Suprapubic skin (tissue), 4 donors: ENCODE data around the gene CFD. TPM values are rescaled to one million over a fixed set of nuclear protein-coding genes. Genes with fewer than 3 reads are reported as not detected.

Experiments
- DNase-seq, 2 donors: peaks; one replicate each; pipeline ENCODE4 v3.0.0-alpha.2; 2019; ENCODE audit warnings: low spot score in 2 of 2
- H3K27ac ChIP-seq: fragments of 200-600 bp; sonication (generic); one replicate; pipeline ENCODE4 v1.5.1; 2019
- H3K27me3 ChIP-seq: fragments of 200-600 bp; sonication (generic); one replicate; pipeline ENCODE4 v1.5.1; 2019
- H3K36me3 ChIP-seq: fragments of 200-600 bp; sonication (generic); one replicate; pipeline ENCODE4 v1.5.1; 2019
- H3K4me1 ChIP-seq: fragments of 200-600 bp; sonication (generic); one replicate; pipeline ENCODE4 v1.5.1; 2019
- H3K4me3 ChIP-seq: fragments of 200-600 bp; sonication (generic); one replicate; pipeline ENCODE4 v1.5.1; 2019; ENCODE audit warnings: mild to moderate bottlenecking
- H3K9me3 ChIP-seq: fragments of 200-600 bp; sonication (generic); one replicate; pipeline ENCODE4 v1.5.1; 2019
- EP300 ChIP-seq: sonication (generic); formaldehyde crosslinking; IDR thresholded peaks from one replicate; pipeline ENCODE4 v1.6.1; 2017; ENCODE audit warnings: antibody characterized with exemption
- POLR2A ChIP-seq, 2 donors: fragments of 450-650 bp; IDR thresholded peaks; one replicate each; pipeline ENCODE4 v1.6.1; 2017; ENCODE audit warnings: antibody characterized with exemption in 2 of 2, mild to moderate bottlenecking in 2 of 2, moderate library complexity in 2 of 2
- POLR2AphosphoS5 ChIP-seq, 3 donors: sonication (generic); formaldehyde crosslinking; IDR thresholded peaks; one replicate each; pipeline ENCODE4 v1.6.1; 2017; ENCODE audit warnings: antibody characterized with exemption in 3 of 3
- WGBS: methylation state at CpG from one replicate; pipeline ENCODE4 v1.1.5; 2018; 5-methylcytosine and 5-hydroxymethylcytosine counted together
- total RNA-seq, 4 donors: library from RNA; depleted of rRNA; stranded (reverse); fragments of >200 nt; gene quantifications; one replicate each; pipeline ENCODE4 v1.1.0, GENCODE V29; 2016
- TF ChIP-seq, protein P1 (sequence below), 2 donors: fragments of 200-600 bp in 1 of 2; fragments of 450-650 bp in 1 of 2; sonication (generic) in 1 of 2; IDR thresholded peaks; one replicate each; pipeline ENCODE4 v1.5.1; 2016 to 2019; ENCODE audit warnings: antibody characterized with exemption in 2 of 2, mild to moderate bottlenecking in 1 of 2, moderate library complexity in 1 of 2

Gene CFD
- total RNA-seq, 4 donors from 2014 or later: 195 to 332 (median 294) TPM

DNA sequence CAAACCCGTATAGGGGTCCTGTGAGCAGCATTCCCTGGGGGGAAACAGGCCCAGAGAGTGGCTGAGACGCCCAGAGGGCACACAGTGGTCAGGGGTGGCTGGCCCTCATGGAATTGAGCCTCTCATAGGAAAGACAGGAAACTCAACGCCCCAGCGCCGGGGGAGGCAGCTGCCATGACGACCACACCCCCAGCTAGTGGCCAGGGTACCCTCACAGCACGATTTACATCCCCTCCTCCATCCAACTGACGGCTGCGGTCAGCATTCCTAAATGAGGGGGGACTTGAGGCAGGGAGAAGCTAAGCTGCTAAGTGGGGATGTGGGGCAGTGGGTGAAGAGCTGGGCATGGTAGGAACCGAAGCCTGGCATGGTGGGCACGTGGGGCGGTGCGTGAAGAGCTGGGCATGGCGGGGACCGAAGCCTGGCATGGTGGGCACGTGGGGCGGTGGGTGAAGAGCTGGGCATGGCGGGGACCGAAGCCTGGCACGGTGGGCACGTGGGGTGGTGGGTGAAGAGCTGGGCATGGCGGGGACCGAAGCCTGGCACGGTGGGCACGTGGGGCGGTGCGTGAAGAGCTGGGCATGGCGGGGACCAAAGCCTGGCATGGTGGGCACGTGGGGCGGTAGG lies 23.5 kb downstream of the CFD start:
- no peak overlapping the region for H3K4me3 ChIP-seq
- 88% methylated on average over 29 of the region's 30 CpGs for WGBS
- H3K27ac ChIP-seq: no peak overlapping the region
- H3K4me1 ChIP-seq: no peaks in the 10 kb centered on the region
- no peak for DNase-seq
- no peaks in the 10 kb centered on the region for H3K27me3 ChIP-seq
- TF ChIP-seq, protein P1, sequence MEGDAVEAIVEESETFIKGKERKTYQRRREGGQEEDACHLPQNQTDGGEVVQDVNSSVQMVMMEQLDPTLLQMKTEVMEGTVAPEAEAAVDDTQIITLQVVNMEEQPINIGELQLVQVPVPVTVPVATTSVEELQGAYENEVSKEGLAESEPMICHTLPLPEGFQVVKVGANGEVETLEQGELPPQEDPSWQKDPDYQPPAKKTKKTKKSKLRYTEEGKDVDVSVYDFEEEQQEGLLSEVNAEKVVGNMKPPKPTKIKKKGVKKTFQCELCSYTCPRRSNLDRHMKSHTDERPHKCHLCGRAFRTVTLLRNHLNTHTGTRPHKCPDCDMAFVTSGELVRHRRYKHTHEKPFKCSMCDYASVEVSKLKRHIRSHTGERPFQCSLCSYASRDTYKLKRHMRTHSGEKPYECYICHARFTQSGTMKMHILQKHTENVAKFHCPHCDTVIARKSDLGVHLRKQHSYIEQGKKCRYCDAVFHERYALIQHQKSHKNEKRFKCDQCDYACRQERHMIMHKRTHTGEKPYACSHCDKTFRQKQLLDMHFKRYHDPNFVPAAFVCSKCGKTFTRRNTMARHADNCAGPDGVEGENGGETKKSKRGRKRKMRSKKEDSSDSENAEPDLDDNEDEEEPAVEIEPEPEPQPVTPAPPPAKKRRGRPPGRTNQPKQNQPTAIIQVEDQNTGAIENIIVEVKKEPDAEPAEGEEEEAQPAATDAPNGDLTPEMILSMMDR (IDR thresholded peaks at IDR 0.05): no peak
- TF ChIP-seq POLR2AphosphoS5 (IDR thresholded peaks at IDR 0.05): no peak
- no peak for TF ChIP-seq POLR2A (IDR thresholded peaks at IDR 0.05)
- no peak for TF ChIP-seq EP300
- H3K9me3 ChIP-seq: no peaks in the 10 kb centered on the region
- peaks cover 86% of the 10 kb centered on the region for H3K36me3 ChIP-seq

DNA sequence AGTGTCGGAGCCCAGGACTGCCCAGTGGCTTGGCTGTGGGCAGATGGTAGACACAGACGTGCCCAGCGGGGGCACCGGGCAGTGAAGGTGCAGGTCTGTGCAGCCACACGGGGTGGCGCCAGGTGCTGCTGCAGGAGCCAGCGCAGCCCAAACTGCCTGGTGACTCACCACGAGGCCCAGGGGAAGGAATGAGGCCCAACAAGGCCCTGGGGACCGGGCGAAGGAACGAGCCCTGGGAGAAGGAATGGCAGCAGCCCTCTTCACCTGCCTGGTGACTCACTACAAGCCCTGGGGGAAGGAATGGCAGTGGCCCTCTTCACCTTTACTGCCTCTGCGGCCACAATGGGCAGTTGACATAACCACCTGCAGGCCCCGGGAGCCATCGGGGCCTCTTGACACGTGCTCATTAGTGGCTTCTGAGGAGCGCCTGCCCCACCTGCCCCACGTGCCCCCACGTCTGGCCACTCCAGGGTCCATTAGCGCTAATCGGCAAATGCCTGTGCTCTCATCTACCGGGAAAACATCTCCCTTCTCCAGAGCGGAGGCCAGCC lies 24.3 kb downstream of the CFD start:
- no peak overlapping the region for H3K27ac ChIP-seq
- TF ChIP-seq EP300: no peak
- TF ChIP-seq POLR2AphosphoS5 (IDR thresholded peaks at IDR 0.05): no peak
- no peak for TF ChIP-seq POLR2A (IDR thresholded peaks at IDR 0.05)
- TF ChIP-seq, protein P1 (IDR thresholded peaks at IDR 0.05): no peak
- no peaks in the 10 kb centered on the region for H3K4me1 ChIP-seq
- peaks cover 91% of the 10 kb centered on the region for H3K36me3 ChIP-seq
- WGBS: 87% methylated on average over 22 of the region's 22 CpGs
- H3K4me3 ChIP-seq: no peak overlapping the region
- no peak for DNase-seq
- H3K27me3 ChIP-seq: no peaks in the 10 kb centered on the region
- H3K9me3 ChIP-seq: no peaks in the 10 kb centered on the region

DNA sequence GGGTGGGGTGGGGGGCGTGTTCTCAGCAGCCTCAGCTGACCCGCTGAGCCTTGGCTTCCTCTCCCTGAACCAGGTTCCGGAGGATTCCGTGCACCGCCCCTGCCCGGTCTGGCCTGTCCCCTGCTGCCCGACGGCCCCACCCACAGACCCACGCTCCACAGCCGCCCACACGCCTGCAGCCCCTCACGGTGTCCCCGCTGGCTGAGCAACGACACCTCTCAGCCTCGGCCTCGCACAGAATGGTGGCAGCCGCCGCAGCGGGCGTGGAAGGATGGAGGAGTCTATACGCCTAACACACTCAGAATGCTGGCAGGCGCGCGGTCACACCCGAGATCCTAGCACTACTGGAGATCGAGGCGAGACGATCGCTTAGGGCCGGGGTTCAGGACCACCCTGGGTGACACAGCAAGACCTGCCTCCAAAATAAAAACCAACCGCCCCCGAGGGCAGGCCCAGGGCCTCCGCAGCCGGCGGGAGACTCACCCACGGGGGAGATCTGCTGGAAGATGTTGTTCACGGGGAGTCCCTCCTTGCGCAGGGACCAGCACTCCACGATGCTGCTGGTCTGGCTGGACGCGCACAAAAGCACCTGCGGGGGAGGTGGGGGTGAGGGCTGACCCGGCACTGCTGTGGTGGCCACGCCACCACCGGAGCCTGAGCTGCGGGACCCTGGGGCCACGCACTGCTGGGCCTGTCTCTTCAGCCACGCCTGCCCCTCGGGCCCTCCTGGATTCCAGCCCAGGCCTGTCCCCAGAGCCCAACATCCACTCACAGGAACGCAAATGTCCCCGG lies 25.2 kb downstream of the CFD start:
- TF ChIP-seq, protein P1 (IDR thresholded peaks at IDR 0.05): no peak
- TF ChIP-seq POLR2A (IDR thresholded peaks at IDR 0.05) (no peak), EP300 (no peak), POLR2AphosphoS5 (IDR thresholded peaks at IDR 0.05) (no peak)
- Histone ChIP-seq H3K9me3 (no peaks in the 10 kb centered on the region), H3K27ac (no peak overlapping the region), H3K36me3 (peaks cover 91% of the 10 kb centered on the region), H3K27me3 (no peaks in the 10 kb centered on the region), H3K4me3 (no peak overlapping the region), H3K4me1 (no peaks in the 10 kb centered on the region)
- no peak for DNase-seq
- 97% methylated on average over 27 of the region's 51 CpGs for WGBS

DNA sequence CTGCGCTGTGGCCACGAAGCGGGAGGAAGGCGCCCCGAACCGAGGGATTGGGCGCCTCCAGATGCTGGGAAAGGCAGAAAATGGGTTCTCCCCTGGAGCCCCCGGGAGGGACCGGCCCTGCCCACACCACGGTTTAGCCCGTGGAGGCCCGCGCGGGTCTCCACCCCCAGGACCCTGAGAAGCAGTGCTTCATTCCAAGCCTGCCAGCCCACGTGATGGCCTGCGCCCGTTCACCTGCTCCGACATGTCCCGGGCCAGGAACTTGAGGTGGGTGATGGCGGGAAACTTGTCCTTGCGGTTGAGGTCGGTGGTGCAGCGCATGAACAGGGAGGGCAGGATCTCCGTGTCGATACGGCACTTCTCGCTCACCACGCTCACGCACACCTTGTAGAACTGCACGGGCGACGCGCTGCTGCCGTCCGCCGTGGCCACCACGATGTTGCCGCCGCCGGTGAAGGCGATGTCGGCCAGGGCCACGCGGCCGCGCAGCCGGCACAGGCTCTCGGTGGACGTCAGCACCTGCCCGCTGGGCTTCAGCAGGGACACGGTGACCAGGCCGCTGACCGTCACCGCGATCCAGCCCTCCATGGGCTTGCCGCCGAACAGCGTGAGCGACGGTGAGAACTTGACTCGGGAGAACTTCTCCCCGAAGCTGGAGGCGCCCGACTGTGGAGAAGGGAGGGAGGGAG lies 26.2 kb downstream of the CFD start:
- H3K9me3 ChIP-seq: no peaks in the 10 kb centered on the region
- WGBS: 89% methylated on average over 64 of the region's 64 CpGs
- H3K27me3 ChIP-seq: no peaks in the 10 kb centered on the region
- no peak for DNase-seq
- peaks cover 90% of the 10 kb centered on the region for H3K36me3 ChIP-seq
- no peak overlapping the region for H3K4me3 ChIP-seq
- no peak overlapping the region for H3K27ac ChIP-seq
- no peaks in the 10 kb centered on the region for H3K4me1 ChIP-seq
- TF ChIP-seq POLR2AphosphoS5 (IDR thresholded peaks at IDR 0.05): no peak

DNA sequence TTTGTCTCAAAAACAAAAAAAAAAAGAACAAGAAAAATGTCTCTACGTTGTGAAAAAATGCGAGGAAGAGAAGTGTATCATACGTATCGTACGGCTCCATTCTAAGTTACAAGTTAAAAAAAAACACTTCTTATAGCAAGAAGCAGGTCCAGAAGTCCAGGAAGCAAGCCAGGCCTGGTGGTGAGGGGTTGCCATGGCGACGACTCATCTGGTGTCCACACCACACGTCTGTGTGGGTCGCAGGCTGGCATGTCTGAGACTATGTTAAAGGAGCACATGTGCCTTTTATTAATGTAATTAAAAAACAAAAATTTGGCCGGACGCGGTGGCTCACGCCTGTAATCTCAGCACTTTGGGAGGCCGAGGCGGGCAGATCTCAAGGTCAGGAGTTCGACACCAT lies 27.6 kb downstream of the CFD start:
- H3K27me3 ChIP-seq: no peaks in the 10 kb centered on the region
- H3K27ac ChIP-seq: no peak overlapping the region
- 86% methylated on average over 16 of the region's 16 CpGs for WGBS
- TF ChIP-seq POLR2AphosphoS5 (IDR thresholded peaks at IDR 0.05) (no peak), EP300 (no peak), POLR2A (IDR thresholded peaks at IDR 0.05) (no peak)
- TF ChIP-seq, protein P1 (IDR thresholded peaks at IDR 0.05): no peak
- DNase-seq: no peak
- no peaks in the 10 kb centered on the region for H3K9me3 ChIP-seq
- peaks cover 76% of the 10 kb centered on the region for H3K36me3 ChIP-seq
- no peak overlapping the region for H3K4me3 ChIP-seq
- peaks cover 11% of the 10 kb centered on the region for H3K4me1 ChIP-seq
